Progenitor cell of endocrine pancreas (in vitro differentiated cells): ENCODE measurements around the gene SIPA1. TPM values are rescaled to one million over a fixed set of nuclear protein-coding genes. Genes with fewer than 3 reads are reported as not detected.

Experiments
- DNase-seq: peaks from one replicate; pipeline ENCODE4 v3.0.0; 2021; ENCODE audit warnings: low spot score; ENCODE audit not compliant: unreplicated experiment
- H3K27ac Mint-ChIP-seq: 2 replicates; pipeline ENCODE4 v1.8.0; 2021; ENCODE audit warnings: mild to moderate bottlenecking, moderate library complexity, mixed read lengths
- H3K27me3 Mint-ChIP-seq: 2 replicates; pipeline ENCODE4 v1.8.0; 2021; ENCODE audit warnings: mixed read lengths
- H3K36me3 Mint-ChIP-seq: 2 replicates; pipeline ENCODE4 v1.8.0; 2022; ENCODE audit warnings: mixed read lengths; ENCODE audit not compliant: insufficient read depth
- H3K4me1 Mint-ChIP-seq: 2 replicates; pipeline ENCODE4 v1.8.0; 2021; ENCODE audit warnings: low read depth, mixed read lengths
- H3K4me3 Mint-ChIP-seq: 2 replicates; pipeline ENCODE4 v1.8.0; 2021; ENCODE audit warnings: low read depth, mild to moderate bottlenecking, moderate library complexity, mixed read lengths
- H3K9me3 Mint-ChIP-seq: 2 replicates; pipeline ENCODE4 v1.8.0; 2021; ENCODE audit warnings: low read depth, mixed read lengths
- total RNA-seq: library from RNA; stranded (reverse); gene quantifications from 2 replicates; pipeline ENCODE4 v1.2.1, GENCODE V29; 2021
- TF ChIP-seq, protein P1 (sequence below): fragments of 200-600 bp; sonication (generic); IDR thresholded peaks from one replicate; pipeline ENCODE4 v1.5.0; 2021; ENCODE audit warnings: antibody characterized with exemption, mild to moderate bottlenecking; ENCODE audit not compliant: unreplicated experiment

SIPA1 gene
- total RNA-seq, 1 donor from 2014 or later, result 19.5 TPM

DNA sequence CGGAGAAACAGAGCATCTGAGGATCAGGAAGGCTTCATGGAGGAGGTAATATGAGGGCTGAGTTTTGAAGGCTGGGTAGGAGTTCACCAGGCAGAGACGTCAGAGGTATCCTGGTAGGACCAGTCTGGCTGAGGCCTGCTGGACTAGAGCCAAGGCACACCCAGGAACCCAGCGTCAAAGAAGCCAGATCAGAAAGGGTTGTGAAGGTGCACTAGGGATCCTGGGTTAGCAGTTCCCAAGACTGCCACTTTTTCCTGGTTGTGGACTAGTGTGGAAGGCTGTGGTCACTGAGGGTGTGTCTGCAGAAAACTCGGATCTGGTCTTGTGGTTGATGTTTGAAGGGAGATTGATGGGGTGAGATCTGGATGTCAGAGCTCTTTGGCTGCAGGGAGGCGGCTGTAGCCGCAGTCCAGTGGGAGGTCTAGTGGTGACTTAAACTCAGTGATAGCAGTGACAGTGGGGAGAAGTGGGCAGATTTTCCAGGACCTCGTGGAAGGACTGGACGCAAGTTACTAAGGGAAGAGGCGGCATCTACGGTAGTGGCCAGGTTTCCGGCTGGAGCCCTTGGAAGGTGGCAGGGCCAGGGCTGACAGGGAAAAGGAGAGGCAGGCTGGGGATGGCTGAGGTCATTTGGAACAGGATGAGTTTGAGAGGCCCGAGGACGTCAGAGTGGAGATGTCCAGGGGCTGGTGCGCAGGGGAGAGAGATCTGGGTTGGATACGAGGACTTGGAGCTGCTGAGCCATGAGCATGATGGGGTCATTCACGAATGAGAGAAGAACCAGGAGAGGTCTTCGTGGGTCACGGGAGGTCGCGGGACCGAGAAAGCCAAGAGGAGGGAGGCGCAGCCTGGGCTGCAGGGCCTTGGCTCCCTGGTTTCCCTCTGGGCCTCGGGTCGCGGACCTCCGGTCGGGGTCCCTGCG, 13.9 kb downstream of the SIPA1 start:
- H3K36me3 Mint-ChIP-seq, result peaks cover 14% of the 10 kb centered on the region
- H3K4me3 Mint-ChIP-seq, result peak overlapping the region; percentile 73
- peaks cover 15% of the 10 kb centered on the region for H3K4me1 Mint-ChIP-seq
- TF ChIP-seq, protein P1, sequence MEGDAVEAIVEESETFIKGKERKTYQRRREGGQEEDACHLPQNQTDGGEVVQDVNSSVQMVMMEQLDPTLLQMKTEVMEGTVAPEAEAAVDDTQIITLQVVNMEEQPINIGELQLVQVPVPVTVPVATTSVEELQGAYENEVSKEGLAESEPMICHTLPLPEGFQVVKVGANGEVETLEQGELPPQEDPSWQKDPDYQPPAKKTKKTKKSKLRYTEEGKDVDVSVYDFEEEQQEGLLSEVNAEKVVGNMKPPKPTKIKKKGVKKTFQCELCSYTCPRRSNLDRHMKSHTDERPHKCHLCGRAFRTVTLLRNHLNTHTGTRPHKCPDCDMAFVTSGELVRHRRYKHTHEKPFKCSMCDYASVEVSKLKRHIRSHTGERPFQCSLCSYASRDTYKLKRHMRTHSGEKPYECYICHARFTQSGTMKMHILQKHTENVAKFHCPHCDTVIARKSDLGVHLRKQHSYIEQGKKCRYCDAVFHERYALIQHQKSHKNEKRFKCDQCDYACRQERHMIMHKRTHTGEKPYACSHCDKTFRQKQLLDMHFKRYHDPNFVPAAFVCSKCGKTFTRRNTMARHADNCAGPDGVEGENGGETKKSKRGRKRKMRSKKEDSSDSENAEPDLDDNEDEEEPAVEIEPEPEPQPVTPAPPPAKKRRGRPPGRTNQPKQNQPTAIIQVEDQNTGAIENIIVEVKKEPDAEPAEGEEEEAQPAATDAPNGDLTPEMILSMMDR, result no peak
- H3K9me3 Mint-ChIP-seq, result no peaks in the 10 kb centered on the region
- peak overlapping the region; percentile 44 for H3K27ac Mint-ChIP-seq
- DNase-seq, result no peak
- H3K27me3 Mint-ChIP-seq, result peaks cover 8% of the 10 kb centered on the region

DNA sequence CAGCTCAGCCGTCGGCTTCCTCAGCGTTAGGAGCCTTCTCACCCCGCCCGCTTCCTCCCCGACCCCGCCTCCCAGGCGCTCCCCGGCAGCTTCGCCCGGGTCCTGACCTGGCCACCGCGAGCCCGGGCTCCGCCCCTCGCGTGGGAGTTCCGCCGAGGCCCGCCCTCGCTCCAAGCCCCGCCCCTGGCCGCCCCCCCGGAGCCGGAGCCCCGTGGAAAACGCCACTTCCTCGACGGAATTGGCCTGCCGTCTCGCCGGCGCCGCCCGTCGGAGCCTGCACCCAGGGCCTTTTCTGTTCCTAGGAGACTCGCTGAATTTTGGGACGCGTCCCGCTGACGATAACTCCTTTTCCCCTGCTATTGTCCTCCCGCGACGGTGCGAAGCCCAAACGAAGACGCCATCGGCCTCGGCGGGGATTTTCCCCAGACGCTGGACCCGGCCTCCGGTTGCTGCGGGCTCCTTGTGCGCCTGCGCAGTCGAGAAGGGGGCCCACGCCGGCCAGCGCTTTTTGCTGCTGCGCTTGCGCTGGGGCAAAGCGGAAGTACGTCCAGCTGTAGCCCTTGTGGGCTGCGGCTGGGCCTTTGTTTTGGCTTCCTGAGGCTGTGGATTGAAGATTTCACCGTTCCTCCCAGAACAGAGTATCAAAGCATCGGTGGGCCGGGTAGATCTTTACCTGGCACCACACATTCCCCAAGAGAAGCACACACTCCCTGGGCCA, 14.8 kb downstream of the SIPA1 start:
- TF ChIP-seq, protein P1, result no peak
- no peaks in the 10 kb centered on the region for H3K9me3 Mint-ChIP-seq

DNA sequence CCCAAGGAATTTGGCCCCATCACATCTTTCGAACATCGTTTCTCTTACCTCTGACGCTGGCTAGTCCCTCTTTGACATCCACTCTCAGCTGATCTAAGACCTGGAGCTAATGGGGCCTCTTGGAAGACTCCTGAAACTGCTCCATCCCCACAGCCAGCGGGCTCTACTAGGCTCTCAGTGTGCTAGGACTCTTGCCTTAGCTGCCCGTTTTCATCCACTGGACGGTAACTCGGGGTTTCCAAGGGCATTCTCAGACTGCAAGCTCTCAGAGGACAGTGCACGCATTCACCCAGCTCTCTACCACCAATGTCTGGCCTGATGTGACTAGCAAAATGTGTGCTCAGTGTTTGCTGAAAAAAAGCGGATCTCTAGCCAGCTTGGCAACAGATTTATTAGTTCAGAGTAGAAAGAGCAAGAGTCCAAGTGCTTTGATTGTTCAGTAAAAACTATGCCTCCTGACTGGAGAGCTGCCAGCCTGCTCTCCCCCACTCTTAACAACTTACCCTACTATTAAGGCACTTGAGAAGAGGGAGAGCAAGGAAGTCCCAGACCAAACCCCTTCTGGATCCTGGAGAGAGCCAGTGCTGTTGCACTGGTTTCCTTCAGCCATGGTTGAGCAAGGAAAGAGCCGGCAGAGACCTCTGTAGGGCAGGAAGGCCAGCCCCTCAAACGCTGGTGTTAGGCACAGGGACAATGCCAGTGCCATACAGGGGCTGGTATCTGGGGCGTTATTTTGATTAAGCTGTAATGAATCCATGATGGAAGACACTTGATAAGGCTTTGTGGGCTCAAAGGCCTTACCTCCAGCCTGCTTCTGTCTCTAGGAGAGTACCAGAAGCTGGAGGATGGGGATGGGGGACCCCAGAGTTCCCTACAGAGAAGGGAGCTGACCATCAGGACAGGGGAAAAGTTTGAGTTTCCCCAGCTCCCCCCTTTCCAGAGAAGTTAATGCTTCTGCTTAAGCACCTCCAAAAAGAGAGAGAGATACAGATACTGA, 15.6 kb downstream of the SIPA1 start:
- H3K36me3 Mint-ChIP-seq, result peaks cover 18% of the 10 kb centered on the region
- no peaks in the 10 kb centered on the region for H3K27me3 Mint-ChIP-seq
- H3K4me1 Mint-ChIP-seq, result peaks cover 15% of the 10 kb centered on the region
- peak overlapping the region; percentile 99 for H3K27ac Mint-ChIP-seq
- no peak for DNase-seq
- H3K4me3 Mint-ChIP-seq, result peak overlapping the region; percentile 79
- H3K9me3 Mint-ChIP-seq, result no peaks in the 10 kb centered on the region
- TF ChIP-seq, protein P1, result no peak

More for the DNA sequence above, 14.8 kb downstream of the SIPA1 start:
- Mint-ChIP-seq H3K36me3 (peaks cover 18% of the 10 kb centered on the region), H3K27me3 (peaks cover 6% of the 10 kb centered on the region), H3K4me1 (peaks cover 15% of the 10 kb centered on the region), H3K4me3 (peak overlapping the region; percentile 79), H3K27ac (peak overlapping the region; percentile 99)
- peak; percentile 84 for DNase-seq

DNA sequence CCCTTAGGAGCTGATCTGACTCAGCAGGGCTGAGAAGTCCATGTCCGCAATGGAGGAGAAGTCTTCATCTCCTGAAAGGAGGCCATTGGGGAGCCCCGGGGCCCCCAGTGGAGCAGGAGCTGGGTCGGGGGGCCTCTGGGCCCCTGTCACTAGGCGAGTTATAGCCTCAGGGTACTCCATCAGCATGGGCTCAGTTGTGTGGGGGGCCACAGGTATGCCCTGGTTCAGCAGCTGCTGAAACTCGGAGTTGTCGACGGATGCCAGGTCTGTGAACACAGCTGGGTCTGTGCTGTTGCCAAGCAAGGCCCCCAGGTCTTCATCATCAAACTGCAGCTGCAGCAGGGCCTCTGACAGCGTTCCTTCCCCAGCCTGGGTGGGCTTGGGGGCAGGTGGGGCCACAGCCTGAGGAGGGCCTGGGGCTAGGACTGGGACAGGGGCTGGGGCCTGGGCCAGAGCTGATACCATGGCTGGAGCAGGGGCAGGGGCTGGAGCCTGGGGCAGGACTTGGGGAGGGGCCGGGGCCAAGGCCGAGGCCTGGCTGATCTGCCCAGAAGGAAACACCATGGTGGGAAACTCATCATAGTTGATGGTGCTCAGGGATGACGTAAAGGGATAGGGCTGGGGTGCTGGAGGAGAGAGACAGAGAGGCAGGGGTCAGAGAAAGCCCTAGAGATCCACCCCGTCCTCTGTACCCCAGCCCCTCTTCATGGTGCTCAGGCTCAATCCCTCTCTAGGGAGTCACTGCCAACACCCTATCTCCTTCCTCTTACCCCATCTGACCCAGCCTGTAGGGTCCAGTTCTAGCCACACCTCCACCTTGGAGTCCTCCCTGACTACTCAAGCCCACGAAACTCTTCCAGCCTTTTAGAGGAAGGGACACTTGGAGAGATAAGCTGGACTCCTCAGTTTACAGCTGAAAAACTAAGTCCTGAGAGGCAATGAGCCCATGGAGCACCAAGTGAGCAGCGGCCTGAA, 16.8 kb downstream of the SIPA1 start:
- Mint-ChIP-seq H3K9me3 (no peaks in the 10 kb centered on the region), H3K27ac (no peak overlapping the region), H3K4me3 (no peak overlapping the region), H3K36me3 (peaks cover 23% of the 10 kb centered on the region), H3K4me1 (peaks cover 15% of the 10 kb centered on the region), H3K27me3 (no peaks in the 10 kb centered on the region)
- DNase-seq, result no peak
- TF ChIP-seq, protein P1, result no peak
